CD4-positive, CD25-positive, alpha-beta regulatory T cell (primary cell): ENCODE measurements around the gene HTR2C. TPM values are rescaled to one million over a fixed set of nuclear protein-coding genes. Genes with fewer than 3 reads are reported as not detected.
"Not testable (repeated sequence)": the region's sequence is repeated elsewhere in the genome, so short reads cannot be mapped to it uniquely, and the experiment has no call there.

ENCODE experiments used
- ATAC-seq, 2 donors: fragments of 150-1000 bp; cut with Tn5 transposase; one replicate each; pipeline ENCODE4 v1.10.0; 2021; ENCODE audit warnings: low read depth in 2 of 2, moderate number of reproducible peaks in 2 of 2, moderate library complexity in 1 of 2
- DNase-seq, 3 donors: peaks; one replicate each; pipeline versions ENCODE4 v3.0.0 to v3.0.0-alpha.2; 2012 to 2022; ENCODE audit warnings: mixed read lengths in 1 of 3
- H3K27ac ChIP-seq: one replicate; pipeline ENCODE4 v1.7.0; 2013; ENCODE audit warnings: mild to moderate bottlenecking, low read length; ENCODE audit not compliant: insufficient read depth, poor library complexity, severe bottlenecking
- H3K27me3 ChIP-seq: one replicate; pipeline ENCODE4 v1.7.0; 2013; ENCODE audit warnings: low read length; ENCODE audit not compliant: control insufficient read depth, insufficient read depth
- H3K36me3 ChIP-seq: one replicate; pipeline ENCODE4 v1.7.0; 2013; ENCODE audit warnings: mild to moderate bottlenecking, low read length, moderate library complexity; ENCODE audit not compliant: control insufficient read depth, insufficient read depth
- H3K4me1 ChIP-seq: 2 replicates; pipeline ENCODE4 v1.7.0; 2013; ENCODE audit warnings: mild to moderate bottlenecking, low read length; ENCODE audit not compliant: insufficient read depth, control insufficient read depth, poor library complexity, severe bottlenecking
- H3K4me3 ChIP-seq: one replicate; pipeline ENCODE4 v1.7.0; 2013; ENCODE audit warnings: low read depth, mild to moderate bottlenecking, low read length, moderate library complexity
- H3K9me3 ChIP-seq, 2 experiments: 1 replicate in 1 of 2; 2 replicates in 1 of 2; pipeline ENCODE4 v1.7.0; 2013; ENCODE audit warnings: low read length in 2 of 2, mild to moderate bottlenecking in 1 of 2, moderate library complexity in 1 of 2; ENCODE audit not compliant: control insufficient read depth in 2 of 2
- H3K27ac Mint-ChIP-seq, 3 donors: one replicate each; pipeline ENCODE4 v1.8.0; 2020 to 2022; ENCODE audit warnings: mild to moderate bottlenecking in 3 of 3, mixed read lengths in 3 of 3, moderate library complexity in 2 of 3
- H3K27me3 Mint-ChIP-seq: one replicate; pipeline ENCODE4 v1.8.0; 2022; ENCODE audit warnings: mild to moderate bottlenecking, mixed read lengths
- H3K36me3 Mint-ChIP-seq: one replicate; pipeline ENCODE4 v1.8.0; 2020; ENCODE audit warnings: mixed read lengths
- H3K4me1 Mint-ChIP-seq, 4 donors: one replicate each; pipeline ENCODE4 v1.8.0; 2020 to 2022; ENCODE audit warnings: mixed read lengths in 4 of 4, mild to moderate bottlenecking in 1 of 4
- H3K4me3 Mint-ChIP-seq, 4 donors: one replicate each; pipeline ENCODE4 v1.8.0; 2020 to 2022; ENCODE audit warnings: mild to moderate bottlenecking in 4 of 4, mixed read lengths in 4 of 4, moderate library complexity in 3 of 4
- H3K9me3 Mint-ChIP-seq, 7 donors: one replicate each; pipeline ENCODE4 v1.8.0; 2020 to 2022; ENCODE audit warnings: mixed read lengths in 7 of 7, mild to moderate bottlenecking in 3 of 7, moderate library complexity in 2 of 7
- polyA plus RNA-seq, 4 donors: library from polyadenylated mRNA; unstranded; fragments of 300-500 nt; fragmentation: Illumina TruSeq; gene quantifications; one replicate each; pipeline ENCODE4 v1.2.3, GENCODE V29; 2021
- total RNA-seq: library from RNA; stranded (reverse); gene quantifications from one replicate; pipeline ENCODE4 v1.2.3, GENCODE V29; 2022

The HTR2C gene
- total and polyA plus RNA-seq, 5 donors from 2014 or later, result not detected

DNA sequence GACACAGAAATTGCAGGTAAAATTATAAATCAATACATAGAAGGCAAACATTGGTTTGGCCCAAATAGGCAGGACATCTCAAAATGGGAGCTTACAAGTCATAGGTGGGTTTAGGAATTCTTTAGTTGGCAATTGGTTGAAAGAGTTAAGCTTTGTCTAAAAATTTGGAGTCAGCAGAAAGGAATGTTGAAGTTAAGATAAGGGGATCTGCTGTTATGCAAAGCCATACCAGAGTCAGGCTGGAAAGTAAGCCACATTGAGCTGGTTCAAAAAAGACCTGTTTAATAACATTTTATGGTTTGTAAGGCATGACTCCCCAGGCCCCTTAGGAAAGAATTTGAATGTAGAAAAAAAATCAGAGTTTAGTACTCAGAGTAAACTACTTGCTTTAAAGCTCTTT lies 341.0 kb downstream of the HTR2C start:
- ATAC-seq (no peak), DNase-seq (no peak)
- H3K4me3 ChIP-seq, result no peak overlapping the region
- peaks cover 0 to 3% (median 0%) of the 10 kb centered on the region in 7 donors for H3K9me3 Mint-ChIP-seq
- no peak overlapping the region for H3K27ac Mint-ChIP-seq
- no peak overlapping the region for H3K4me3 Mint-ChIP-seq
- no peak overlapping the region for H3K27ac ChIP-seq
- no peaks in the 10 kb centered on the region for H3K27me3 ChIP-seq
- no peaks in the 10 kb centered on the region for H3K4me1 ChIP-seq
- no peaks in the 10 kb centered on the region for H3K36me3 ChIP-seq
- no peaks in the 10 kb centered on the region for H3K4me1 Mint-ChIP-seq
- no peaks in the 10 kb centered on the region for H3K9me3 ChIP-seq
- no peaks in the 10 kb centered on the region for H3K27me3 Mint-ChIP-seq
- no peaks in the 10 kb centered on the region for H3K36me3 Mint-ChIP-seq

DNA sequence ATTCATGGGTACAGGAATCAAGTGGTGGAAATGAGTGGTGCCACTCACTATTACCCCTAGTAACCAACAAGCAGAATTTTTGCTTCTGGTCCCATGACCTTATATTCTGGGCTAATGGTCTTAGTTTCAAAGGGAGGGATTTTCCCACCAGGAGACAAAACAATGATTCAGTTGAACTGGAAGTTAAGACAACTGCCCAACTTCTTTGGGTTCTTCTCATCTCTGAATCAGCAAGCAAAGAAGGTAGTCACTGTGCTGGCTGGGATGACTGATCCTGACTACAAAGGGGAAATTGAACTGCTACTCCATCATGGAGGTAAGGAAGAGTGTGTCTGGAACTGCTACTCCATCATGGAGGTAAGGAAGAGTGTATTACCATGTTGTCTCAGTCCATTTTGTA lies 346.3 kb downstream of the HTR2C start:
- no peak overlapping the region for H3K4me3 ChIP-seq
- no peaks in the 10 kb centered on the region for H3K27me3 ChIP-seq
- H3K27me3 Mint-ChIP-seq, result no peaks in the 10 kb centered on the region
- no peak for DNase-seq
- no peak for ATAC-seq
- H3K27ac Mint-ChIP-seq, result no peak overlapping the region
- H3K9me3 Mint-ChIP-seq, result peaks cover 0 to 6% (median 1%) of the 10 kb centered on the region in 7 donors
- no peaks in the 10 kb centered on the region for H3K9me3 ChIP-seq
- no peaks in the 10 kb centered on the region for H3K36me3 Mint-ChIP-seq
- H3K4me3 Mint-ChIP-seq, result no peak overlapping the region
- H3K4me1 ChIP-seq, result no peaks in the 10 kb centered on the region
- no peak overlapping the region for H3K27ac ChIP-seq
- no peaks in the 10 kb centered on the region for H3K36me3 ChIP-seq
- H3K4me1 Mint-ChIP-seq, result no peaks in the 10 kb centered on the region

GRCh38 chrX:114932550-114932949 lies 348.7 kb downstream of the HTR2C start:
- H3K4me3 Mint-ChIP-seq, result no peak overlapping the region
- Histone ChIP-seq H3K36me3 (no peaks in the 10 kb centered on the region), H3K27me3 (no peaks in the 10 kb centered on the region), H3K4me1 (no peaks in the 10 kb centered on the region), H3K27ac (no peak overlapping the region), H3K4me3 (no peak overlapping the region), H3K9me3 (no peaks in the 10 kb centered on the region)
- no peak overlapping the region for H3K27ac Mint-ChIP-seq
- H3K4me1 Mint-ChIP-seq, result no peaks in the 10 kb centered on the region
- peaks cover 0 to 13% (median 1%) of the 10 kb centered on the region in 7 donors for H3K9me3 Mint-ChIP-seq
- no peaks in the 10 kb centered on the region for H3K27me3 Mint-ChIP-seq
- H3K36me3 Mint-ChIP-seq, result no peaks in the 10 kb centered on the region
- no peak for DNase-seq
- ATAC-seq, result no peak

DNA sequence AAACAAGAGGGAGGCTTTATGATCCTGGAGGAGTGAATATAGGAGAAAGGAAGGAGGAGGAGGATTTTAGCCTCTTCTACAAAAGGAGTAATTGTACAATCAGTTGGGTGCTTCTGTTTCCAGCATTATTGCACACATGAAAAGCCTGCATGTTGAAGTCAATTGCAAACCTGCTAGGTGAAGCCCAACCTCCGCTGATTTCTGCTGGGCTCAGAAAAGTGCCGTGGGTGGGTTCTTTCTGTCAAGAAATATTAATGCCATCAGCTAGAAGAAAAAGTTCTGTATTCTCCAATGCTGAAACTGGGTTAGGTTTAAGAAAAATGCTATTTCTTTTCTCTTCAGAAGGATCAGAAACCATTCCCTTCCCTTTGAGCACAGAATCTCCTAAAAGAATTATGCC lies 349.4 kb downstream of the HTR2C start:
- H3K9me3 ChIP-seq, H3K4me3 ChIP-seq, H3K27ac ChIP-seq, H3K27me3 ChIP-seq, H3K36me3 ChIP-seq, ATAC-seq, H3K36me3 Mint-ChIP-seq, H3K4me3 Mint-ChIP-seq, H3K4me1 ChIP-seq, H3K27me3 Mint-ChIP-seq, H3K27ac Mint-ChIP-seq, DNase-seq, H3K4me1 Mint-ChIP-seq: not testable (repeated sequence)
- H3K9me3 Mint-ChIP-seq, result peaks cover 0 to 13% (median 1%) of the 10 kb centered on the region in 7 donors

- not testable (repeated sequence) for H3K4me3 ChIP-seq, H3K27me3 ChIP-seq, H3K4me1 Mint-ChIP-seq, H3K4me3 Mint-ChIP-seq, H3K36me3 Mint-ChIP-seq, H3K27ac Mint-ChIP-seq, H3K36me3 ChIP-seq, H3K9me3 ChIP-seq, ATAC-seq, H3K27ac ChIP-seq, DNase-seq, H3K4me1 ChIP-seq, H3K27me3 Mint-ChIP-seq
- H3K9me3 Mint-ChIP-seq, result peaks cover 0 to 15% (median 8%) of the 10 kb centered on the region in 7 donors
Measured at GRCh38 chrX:114937090-114937489, 353.2 kb downstream of the HTR2C start.

GRCh38 chrX:114952696-114953095 lies 368.8 kb downstream of the HTR2C start:
- peaks cover 0 to 4% (median 0%) of the 10 kb centered on the region in 7 donors for H3K9me3 Mint-ChIP-seq
- H3K4me1 Mint-ChIP-seq, result no peaks in the 10 kb centered on the region
- no peaks in the 10 kb centered on the region for H3K4me1 ChIP-seq
- DNase-seq (no peak), ATAC-seq (no peak)
- no peaks in the 10 kb centered on the region for H3K27me3 ChIP-seq
- no peak overlapping the region for H3K4me3 ChIP-seq
- no peaks in the 10 kb centered on the region for H3K27me3 Mint-ChIP-seq
- no peaks in the 10 kb centered on the region for H3K36me3 Mint-ChIP-seq
- H3K4me3 Mint-ChIP-seq, result no peak overlapping the region
- peaks cover 0 to 2% of the 10 kb centered on the region in 2 experiments for H3K9me3 ChIP-seq
- no peak overlapping the region for H3K27ac ChIP-seq
- H3K36me3 ChIP-seq, result no peaks in the 10 kb centered on the region
- no peak overlapping the region for H3K27ac Mint-ChIP-seq
